PFSK-1 (cell line): ENCODE data around the gene TSEN2.

Experiments
- FOXP2 ChIP-seq: optimal IDR thresholded peaks from 2 replicates; pipeline ENCODE3; 2011; ENCODE audit warnings: borderline replicate concordance, control low read depth, inconsistent platforms; ENCODE audit not compliant: insufficient read depth; ENCODE audit errors: extremely low read length, extremely low read depth
- POLR2AphosphoS5 ChIP-seq: IDR thresholded peaks from 2 replicates; pipeline ENCODE4 v1.6.1; 2012; ENCODE audit warnings: low read depth, mild to moderate bottlenecking, control low read depth, low read length, moderate library complexity
- REST ChIP-seq, 2 experiments: IDR thresholded peaks; 2 replicates each; pipeline versions ENCODE4 v1.6.1 to v1.8.0; 2011 to 2012; ENCODE audit warnings: low read depth in 2 of 2, low read length in 2 of 2, control low read depth in 1 of 2, inconsistent platforms in 1 of 2, mild to moderate bottlenecking in 1 of 2, moderate library complexity in 1 of 2; ENCODE audit not compliant: insufficient read depth in 1 of 2
- SIN3A ChIP-seq: IDR thresholded peaks from 2 replicates; pipeline ENCODE4 v1.6.1; 2012; ENCODE audit warnings: mild to moderate bottlenecking, low read length, moderate library complexity, borderline replicate concordance; ENCODE audit not compliant: insufficient read depth
- TAF1 ChIP-seq: IDR thresholded peaks from 2 replicates; pipeline ENCODE4 v1.6.1; 2012; ENCODE audit warnings: low read length, control low read depth, borderline replicate concordance; ENCODE audit not compliant: insufficient read depth

DNA sequence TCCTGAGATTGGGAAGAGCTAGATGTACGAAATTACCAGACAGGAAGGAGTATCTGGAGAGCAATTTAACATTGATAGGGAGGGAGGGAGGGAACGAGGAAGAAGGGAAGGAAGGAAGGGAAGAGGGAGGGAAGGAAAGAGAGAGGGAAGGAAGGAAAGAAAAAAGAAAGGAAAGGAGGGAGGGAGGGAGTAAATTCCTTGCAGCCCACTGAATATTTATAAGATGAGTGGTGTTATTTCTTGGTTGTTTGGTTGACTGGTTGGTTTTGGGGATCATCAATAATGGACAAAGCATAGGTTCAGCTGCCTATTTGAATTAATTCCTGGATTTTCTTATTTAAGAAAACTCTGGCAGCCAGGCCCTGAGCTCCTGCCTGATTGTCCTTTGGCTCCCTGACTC, 15.5 kb upstream of the TSEN2 start:
- TF ChIP-seq POLR2AphosphoS5 (no peak), REST (IDR thresholded peaks at IDR 0.05; ENCODE audit: insufficient read depth in 1 of 2, low read depth in 2 of 2, low read length in 2 of 2) (no peak), TAF1 (no peak), SIN3A (no peak), FOXP2 (no peak)
